ENCODE measurements around the gene EHD1.

DNA sequence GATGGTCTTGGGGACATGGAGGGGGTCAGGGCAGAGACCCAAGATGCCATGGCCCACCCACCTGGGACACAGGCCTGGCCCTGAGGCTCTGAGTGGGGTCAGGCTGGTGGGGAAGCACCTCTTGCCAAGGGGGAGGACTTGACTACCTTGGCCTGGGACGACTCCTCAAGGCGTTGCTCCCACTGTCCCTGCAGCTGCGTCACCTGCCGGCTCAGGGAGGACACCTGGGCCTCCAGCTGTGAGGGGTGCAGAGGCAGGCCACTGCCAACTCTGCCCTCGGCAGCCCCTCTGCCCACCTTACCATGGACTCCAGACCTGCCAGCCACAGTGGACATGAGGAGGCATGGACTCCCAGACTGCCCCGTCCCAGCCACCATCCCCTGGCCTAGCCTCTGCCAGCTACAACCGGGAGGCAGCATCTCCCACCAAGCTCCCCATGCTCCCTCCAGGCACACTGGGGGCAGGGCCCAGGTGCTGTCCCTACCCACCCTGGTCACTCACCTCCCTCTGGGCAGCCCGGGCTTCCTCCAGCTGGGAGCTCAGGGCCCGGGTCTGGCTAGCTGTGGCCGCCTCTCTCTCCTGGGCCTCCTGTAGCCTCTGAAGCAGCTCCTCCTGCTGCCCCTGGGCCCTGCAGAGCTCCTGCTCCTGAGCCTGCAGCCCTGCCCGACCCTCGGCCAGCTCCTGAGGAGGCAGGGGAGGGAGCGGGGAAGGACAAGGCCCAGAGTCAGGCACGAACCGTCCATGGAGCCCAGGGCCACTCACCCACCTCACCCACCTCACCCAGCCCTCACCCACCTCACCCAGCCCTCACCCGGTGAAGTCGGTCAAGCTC lies 42.6 kb downstream of the EHD1 start:
- no peak for TF ChIP-seq EZH2 (IDR thresholded peaks at IDR 0.05; ENCODE audit: low read length, unreplicated experiment)
- TF ChIP-seq, protein P1, sequence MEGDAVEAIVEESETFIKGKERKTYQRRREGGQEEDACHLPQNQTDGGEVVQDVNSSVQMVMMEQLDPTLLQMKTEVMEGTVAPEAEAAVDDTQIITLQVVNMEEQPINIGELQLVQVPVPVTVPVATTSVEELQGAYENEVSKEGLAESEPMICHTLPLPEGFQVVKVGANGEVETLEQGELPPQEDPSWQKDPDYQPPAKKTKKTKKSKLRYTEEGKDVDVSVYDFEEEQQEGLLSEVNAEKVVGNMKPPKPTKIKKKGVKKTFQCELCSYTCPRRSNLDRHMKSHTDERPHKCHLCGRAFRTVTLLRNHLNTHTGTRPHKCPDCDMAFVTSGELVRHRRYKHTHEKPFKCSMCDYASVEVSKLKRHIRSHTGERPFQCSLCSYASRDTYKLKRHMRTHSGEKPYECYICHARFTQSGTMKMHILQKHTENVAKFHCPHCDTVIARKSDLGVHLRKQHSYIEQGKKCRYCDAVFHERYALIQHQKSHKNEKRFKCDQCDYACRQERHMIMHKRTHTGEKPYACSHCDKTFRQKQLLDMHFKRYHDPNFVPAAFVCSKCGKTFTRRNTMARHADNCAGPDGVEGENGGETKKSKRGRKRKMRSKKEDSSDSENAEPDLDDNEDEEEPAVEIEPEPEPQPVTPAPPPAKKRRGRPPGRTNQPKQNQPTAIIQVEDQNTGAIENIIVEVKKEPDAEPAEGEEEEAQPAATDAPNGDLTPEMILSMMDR (conservative IDR thresholded peaks at IDR 0.05; ENCODE audit: low read depth, low read length) = no peak
- TF ChIP-seq EZH2phosphoT487 (IDR thresholded peaks at IDR 0.05; ENCODE audit: borderline replicate concordance, low read length) = no peak
